ENCODE data around the gene CDR2. TPM values are rescaled to one million over a fixed set of nuclear protein-coding genes. Genes with fewer than 3 reads are reported as not detected.
"Not testable (repeated sequence)": the region's sequence is repeated elsewhere in the genome, so short reads cannot be mapped to it uniquely, and the experiment has no call there.

CDR2 gene
- total RNA-seq, 4 donors from 2014 or later: 6.6 to 21.4 (median 8.7) TPM

DNA sequence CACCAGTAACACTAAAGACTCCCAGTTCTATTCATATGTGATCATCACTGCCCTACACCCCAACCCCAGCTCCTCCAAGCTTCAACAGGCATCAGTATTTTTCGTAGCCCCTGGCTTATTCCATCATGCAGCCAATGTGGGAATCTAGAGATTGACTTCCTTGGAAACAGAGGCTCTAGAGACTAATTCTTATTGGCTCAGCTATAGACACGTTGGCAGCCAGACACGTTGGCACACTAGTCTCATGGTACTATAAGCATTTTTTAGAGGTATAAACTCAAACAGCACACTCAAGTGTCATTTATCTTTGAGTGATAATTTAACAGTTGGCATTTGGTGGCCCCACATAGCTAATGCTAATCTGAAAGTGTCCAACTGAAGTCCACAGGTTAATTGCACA lies 44.4 kb upstream of the CDR2 start:
- intact Hi-C loops (cut with DNase I): no loop called here
- TF ChIP-seq, protein P1, sequence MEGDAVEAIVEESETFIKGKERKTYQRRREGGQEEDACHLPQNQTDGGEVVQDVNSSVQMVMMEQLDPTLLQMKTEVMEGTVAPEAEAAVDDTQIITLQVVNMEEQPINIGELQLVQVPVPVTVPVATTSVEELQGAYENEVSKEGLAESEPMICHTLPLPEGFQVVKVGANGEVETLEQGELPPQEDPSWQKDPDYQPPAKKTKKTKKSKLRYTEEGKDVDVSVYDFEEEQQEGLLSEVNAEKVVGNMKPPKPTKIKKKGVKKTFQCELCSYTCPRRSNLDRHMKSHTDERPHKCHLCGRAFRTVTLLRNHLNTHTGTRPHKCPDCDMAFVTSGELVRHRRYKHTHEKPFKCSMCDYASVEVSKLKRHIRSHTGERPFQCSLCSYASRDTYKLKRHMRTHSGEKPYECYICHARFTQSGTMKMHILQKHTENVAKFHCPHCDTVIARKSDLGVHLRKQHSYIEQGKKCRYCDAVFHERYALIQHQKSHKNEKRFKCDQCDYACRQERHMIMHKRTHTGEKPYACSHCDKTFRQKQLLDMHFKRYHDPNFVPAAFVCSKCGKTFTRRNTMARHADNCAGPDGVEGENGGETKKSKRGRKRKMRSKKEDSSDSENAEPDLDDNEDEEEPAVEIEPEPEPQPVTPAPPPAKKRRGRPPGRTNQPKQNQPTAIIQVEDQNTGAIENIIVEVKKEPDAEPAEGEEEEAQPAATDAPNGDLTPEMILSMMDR (IDR thresholded peaks at IDR 0.05): no peak
- no peak for TF ChIP-seq POLR2A (IDR thresholded peaks at IDR 0.05)
- no peak overlapping the region for H3K4me3 ChIP-seq
- no peaks in the 10 kb centered on the region for H3K9me3 ChIP-seq
- H3K4me1 ChIP-seq: peaks cover 1 to 5% (median 4%) of the 10 kb centered on the region in 3 donors
- H3K36me3 ChIP-seq: peaks cover 0 to 51% (median 4%) of the 10 kb centered on the region in 3 donors
- WGBS, 2 donors: 60 to 78% methylated on average over 3 of the region's 3 CpGs
- H3K27me3 ChIP-seq: no peaks in the 10 kb centered on the region
- no peak for DNase-seq
- H3K27ac ChIP-seq: no peak overlapping the region

DNA sequence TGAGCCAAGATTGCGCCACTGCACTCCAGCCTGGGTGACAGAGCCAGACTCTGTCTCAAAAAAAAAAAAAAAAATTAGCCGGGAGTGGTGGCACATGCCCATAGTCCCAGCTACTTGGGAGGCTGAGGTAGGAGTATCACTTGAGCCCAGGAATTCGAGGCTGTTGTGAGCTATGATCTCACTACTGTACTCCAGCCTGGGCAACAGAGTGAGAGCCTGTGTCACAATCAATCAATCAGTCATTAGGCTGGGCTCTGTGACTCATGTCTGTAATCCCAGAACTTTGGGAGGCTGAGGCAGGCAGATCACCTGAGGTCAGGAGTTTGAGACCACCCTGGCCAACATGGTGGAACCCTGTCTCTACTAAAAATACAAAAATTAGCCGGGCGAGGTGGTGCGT lies 43.4 kb upstream of the CDR2 start:
- H3K4me3 ChIP-seq; intact Hi-C loops (cut with DNase I); H3K9me3 ChIP-seq; H3K4me1 ChIP-seq; H3K27ac ChIP-seq; H3K27me3 ChIP-seq; DNase-seq: not testable (repeated sequence)
- H3K36me3 ChIP-seq: peaks cover 0 to 46% (median 4%) of the 10 kb centered on the region in 3 donors
- WGBS, 2 donors: 77 to 100% methylated on average over 3 to 4 of the region's 6 CpGs

DNA sequence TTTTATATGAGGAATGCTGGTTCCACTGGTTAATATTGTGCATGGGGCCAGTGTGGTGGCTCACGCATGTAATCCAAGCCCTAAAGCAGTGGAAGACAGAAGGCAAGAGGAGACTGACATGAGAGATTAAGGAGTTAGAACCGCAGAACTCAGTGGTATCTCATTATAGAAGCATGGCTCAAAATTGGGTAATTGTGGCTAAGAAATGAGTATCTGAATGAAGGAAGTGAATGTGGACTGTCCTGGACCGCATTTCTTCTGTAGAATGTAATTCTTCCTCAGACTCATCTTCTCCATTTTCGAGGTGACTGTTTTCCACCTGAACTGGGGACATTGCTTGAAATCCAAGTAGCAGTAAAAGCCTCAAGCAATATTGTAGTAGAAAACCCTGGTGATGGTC lies 42.6 kb upstream of the CDR2 start:
- intact Hi-C loops (cut with DNase I): no loop called here
- no peak overlapping the region for H3K4me3 ChIP-seq
- H3K27ac ChIP-seq: no peak overlapping the region
- no peaks in the 10 kb centered on the region for H3K9me3 ChIP-seq
- H3K4me1 ChIP-seq: no peaks in the 10 kb centered on the region
- H3K27me3 ChIP-seq: no peaks in the 10 kb centered on the region
- H3K36me3 ChIP-seq: peaks cover 0 to 38% (median 4%) of the 10 kb centered on the region in 3 donors
- DNase-seq: no peak
- TF ChIP-seq, protein P1 (IDR thresholded peaks at IDR 0.05): no peak
- TF ChIP-seq POLR2A (IDR thresholded peaks at IDR 0.05): no peak
- WGBS, 2 donors: 79 to 84% methylated on average over 4 of the region's 4 CpGs

DNA sequence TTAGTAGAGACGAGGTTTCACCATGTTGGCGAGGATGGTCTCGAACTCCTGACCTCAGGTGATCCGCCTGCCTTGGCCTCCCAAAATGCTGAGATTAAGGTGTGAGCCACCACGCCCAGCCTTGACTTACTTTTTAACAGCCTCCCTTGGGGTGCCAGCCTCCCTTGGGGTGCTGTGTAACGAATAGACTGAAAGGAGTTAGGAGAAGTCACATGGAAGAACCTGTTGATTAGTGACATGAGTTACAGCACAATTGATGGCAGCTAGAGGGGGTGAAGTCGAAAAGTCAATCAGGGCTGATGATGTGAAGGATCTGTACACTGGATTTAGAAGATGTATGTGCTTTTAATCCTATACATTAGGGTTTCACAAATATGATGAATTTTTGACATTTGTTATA lies 39.4 kb upstream of the CDR2 start:
- 73 to 91% methylated on average over 3 to 7 of the region's 7 CpGs for WGBS, 2 donors
- no peak for DNase-seq
- no peak overlapping the region for H3K27ac ChIP-seq
- no peaks in the 10 kb centered on the region for H3K27me3 ChIP-seq
- no peaks in the 10 kb centered on the region for H3K9me3 ChIP-seq
- H3K36me3 ChIP-seq: peaks cover 0 to 9% (median 0%) of the 10 kb centered on the region in 3 donors
- no peak overlapping the region for H3K4me3 ChIP-seq
- no peak for TF ChIP-seq POLR2A (IDR thresholded peaks at IDR 0.05)
- TF ChIP-seq, protein P1 (IDR thresholded peaks at IDR 0.05): no peak
- intact Hi-C loops (cut with DNase I): no loop called here
- H3K4me1 ChIP-seq: no peaks in the 10 kb centered on the region

DNA sequence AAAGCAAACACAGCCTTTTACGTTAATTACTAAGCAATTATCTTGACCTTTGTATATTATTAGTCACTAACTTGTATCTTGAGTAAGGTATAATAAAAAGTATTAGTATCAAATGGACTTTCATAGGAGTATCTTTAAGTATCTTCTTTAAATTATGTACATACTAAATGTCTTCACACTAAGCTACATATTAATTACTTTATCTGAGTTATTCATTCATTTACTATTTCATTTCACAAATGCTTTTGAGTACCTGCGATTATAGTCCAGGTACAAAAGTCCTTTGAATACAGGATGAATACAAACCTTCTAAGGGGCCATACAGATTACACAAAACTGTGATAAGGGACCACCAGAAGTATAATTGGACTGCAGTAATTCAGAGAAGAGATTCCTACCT lies 33.1 kb upstream of the CDR2 start:
- Histone ChIP-seq H3K36me3 (peaks cover 0 to 3% (median 0%) of the 10 kb centered on the region in 3 donors), H3K27me3 (no peaks in the 10 kb centered on the region), H3K27ac (no peak overlapping the region), H3K4me3 (no peak overlapping the region), H3K4me1 (peaks cover 0 to under 1% (median 0%) of the 10 kb centered on the region in 3 donors), H3K9me3 (no peaks in the 10 kb centered on the region)
- TF ChIP-seq POLR2A (IDR thresholded peaks at IDR 0.05): no peak
- intact Hi-C loops (cut with DNase I): no loop called here
- WGBS, 2 donors: 90 to 91% methylated on average over 2 of the region's 2 CpGs
- DNase-seq: no peak

DNA sequence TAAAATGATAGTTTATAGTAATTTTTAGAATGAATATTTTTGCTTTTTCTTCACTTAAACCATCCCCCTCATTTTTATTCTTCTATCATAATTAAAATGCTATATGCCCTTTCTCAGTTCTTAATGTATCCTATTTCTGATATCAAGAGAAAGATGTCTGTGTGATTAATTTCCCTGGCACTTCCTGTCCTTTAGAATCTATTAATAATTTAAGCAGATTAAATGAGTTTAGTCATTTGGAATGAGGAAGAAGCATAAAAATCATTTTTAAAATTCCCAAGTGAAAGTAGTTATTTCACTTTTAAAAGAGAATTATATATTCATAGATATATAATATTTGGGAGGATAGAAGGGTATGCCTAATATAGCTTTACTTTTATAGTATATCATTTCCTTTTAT lies 27.8 kb upstream of the CDR2 start:
- H3K9me3 ChIP-seq: no peaks in the 10 kb centered on the region
- H3K27ac ChIP-seq: no peak overlapping the region
- H3K36me3 ChIP-seq: peaks cover 0 to 3% (median 0%) of the 10 kb centered on the region in 3 donors
- TF ChIP-seq, protein P1 (IDR thresholded peaks at IDR 0.05): no peak
- TF ChIP-seq POLR2A (IDR thresholded peaks at IDR 0.05): no peak
- H3K27me3 ChIP-seq: no peaks in the 10 kb centered on the region
- no peak for DNase-seq
- peaks cover 0 to 10% (median 6%) of the 10 kb centered on the region in 3 donors for H3K4me1 ChIP-seq
- no peak overlapping the region for H3K4me3 ChIP-seq
- intact Hi-C loops (cut with DNase I): no loop called here

All from esophagus squamous epithelium (tissue), 5 donors.